ENCODE data around the gene HUWE1.

Gene HUWE1

GRCh38 chrX:53587795-53588420, 98.6 kb downstream of the HUWE1 start:
- Histone ChIP-seq H3K36me3 (ENCODE audit: insufficient read depth, low read length) (peaks cover 99% of the 10 kb centered on the region), H3K4me1 (ENCODE audit: insufficient read depth, low read length) (no peaks in the 10 kb centered on the region), H3K4me3 (ENCODE audit: low read depth in 1 of 2, low read length in 2 of 2) (no peak overlapping the region), H3K27ac (ENCODE audit: low read length) (no peak overlapping the region), H2AFZ (ENCODE audit: low read depth, low read length) (no peak overlapping the region), H4K20me1 (ENCODE audit: insufficient read depth, low read length) (no peaks in the 10 kb centered on the region), H3K4me2 (ENCODE audit: insufficient read depth, low read length) (no peak overlapping the region), H3K79me2 (ENCODE audit: insufficient read depth, low read length) (no peaks in the 10 kb centered on the region), H3K9ac (ENCODE audit: low read depth, low read length) (no peak overlapping the region), H3K9me3 (ENCODE audit: insufficient read depth, low read length, severe bottlenecking) (no peaks in the 10 kb centered on the region), H3K27me3 (ENCODE audit: insufficient read depth, low read length, poor library complexity) (no peaks in the 10 kb centered on the region)
- DNase-seq (no peak), ATAC-seq (ENCODE audit: insufficient read depth, low read depth) (no peak)
- TF ChIP-seq EZH2 (IDR thresholded peaks at IDR 0.05; ENCODE audit: borderline replicate concordance, low read depth, low read length, severe bottlenecking): no peak

- Histone ChIP-seq H3K9ac (ENCODE audit: low read depth, low read length) (no peak overlapping the region), H4K20me1 (ENCODE audit: insufficient read depth, low read length) (no peaks in the 10 kb centered on the region), H3K4me2 (ENCODE audit: insufficient read depth, low read length) (no peak overlapping the region), H2AFZ (ENCODE audit: low read depth, low read length) (no peak overlapping the region), H3K9me3 (ENCODE audit: insufficient read depth, low read length, severe bottlenecking) (no peaks in the 10 kb centered on the region), H3K4me3 (ENCODE audit: low read depth in 1 of 2, low read length in 2 of 2) (no peak overlapping the region), H3K4me1 (ENCODE audit: insufficient read depth, low read length) (no peaks in the 10 kb centered on the region), H3K27me3 (ENCODE audit: insufficient read depth, low read length, poor library complexity) (no peaks in the 10 kb centered on the region), H3K27ac (ENCODE audit: low read length) (no peak overlapping the region), H3K79me2 (ENCODE audit: insufficient read depth, low read length) (no peaks in the 10 kb centered on the region), H3K36me3 (ENCODE audit: insufficient read depth, low read length) (peaks cover 98% of the 10 kb centered on the region)
- ATAC-seq (ENCODE audit: insufficient read depth, low read depth) (no peak), DNase-seq (no peak)
- TF ChIP-seq EZH2 (IDR thresholded peaks at IDR 0.05; ENCODE audit: borderline replicate concordance, low read depth, low read length, severe bottlenecking): no peak
- TF ChIP-seq CTCF (IDR thresholded peaks at IDR 0.05; ENCODE audit: borderline replicate concordance, extremely low read depth, low read length, poor library complexity, severe bottlenecking): no peak
These were observed 101.6 kb downstream of the HUWE1 start for GRCh38 chrX:53584891-53585290.

GRCh38 chrX:53583571-53583970, 102.9 kb downstream of the HUWE1 start:
- Histone ChIP-seq H3K4me3 (ENCODE audit: low read depth in 1 of 2, low read length in 2 of 2) (no peak overlapping the region), H3K79me2 (ENCODE audit: insufficient read depth, low read length) (no peaks in the 10 kb centered on the region), H3K27me3 (ENCODE audit: insufficient read depth, low read length, poor library complexity) (no peaks in the 10 kb centered on the region), H3K36me3 (ENCODE audit: insufficient read depth, low read length) (peaks cover 86% of the 10 kb centered on the region), H3K4me2 (ENCODE audit: insufficient read depth, low read length) (no peak overlapping the region), H3K27ac (ENCODE audit: low read length) (no peak overlapping the region), H3K9me3 (ENCODE audit: insufficient read depth, low read length, severe bottlenecking) (no peaks in the 10 kb centered on the region), H3K4me1 (ENCODE audit: insufficient read depth, low read length) (no peaks in the 10 kb centered on the region), H2AFZ (ENCODE audit: low read depth, low read length) (no peak overlapping the region), H3K9ac (ENCODE audit: low read depth, low read length) (no peak overlapping the region), H4K20me1 (ENCODE audit: insufficient read depth, low read length) (no peaks in the 10 kb centered on the region)
- no peak for ATAC-seq (ENCODE audit: insufficient read depth, low read depth)
- no peak for DNase-seq
- no peak for TF ChIP-seq EZH2 (IDR thresholded peaks at IDR 0.05; ENCODE audit: borderline replicate concordance, low read depth, low read length, severe bottlenecking)
- no peak for TF ChIP-seq CTCF (IDR thresholded peaks at IDR 0.05; ENCODE audit: borderline replicate concordance, extremely low read depth, low read length, poor library complexity, severe bottlenecking)

GRCh38 chrX:53580742-53581504, 105.6 kb downstream of the HUWE1 start:
- H3K9me3 ChIP-seq (ENCODE audit: insufficient read depth, low read length, severe bottlenecking): no peaks in the 10 kb centered on the region
- H4K20me1 ChIP-seq (ENCODE audit: insufficient read depth, low read length): no peaks in the 10 kb centered on the region
- no peak overlapping the region for H3K4me2 ChIP-seq (ENCODE audit: insufficient read depth, low read length)
- DNase-seq (no peak), ATAC-seq (ENCODE audit: insufficient read depth, low read depth) (no peak)
- H3K4me1 ChIP-seq (ENCODE audit: insufficient read depth, low read length): no peaks in the 10 kb centered on the region
- TF ChIP-seq EZH2 (IDR thresholded peaks at IDR 0.05; ENCODE audit: borderline replicate concordance, low read depth, low read length, severe bottlenecking): no peak
- TF ChIP-seq CTCF (IDR thresholded peaks at IDR 0.05; ENCODE audit: borderline replicate concordance, extremely low read depth, low read length, poor library complexity, severe bottlenecking): no peak
- H3K27me3 ChIP-seq (ENCODE audit: insufficient read depth, low read length, poor library complexity): no peaks in the 10 kb centered on the region
- H3K27ac ChIP-seq (ENCODE audit: low read length): no peak overlapping the region
- no peak overlapping the region for H2AFZ ChIP-seq (ENCODE audit: low read depth, low read length)
- no peak overlapping the region for H3K4me3 ChIP-seq (ENCODE audit: low read depth in 1 of 2, low read length in 2 of 2)
- H3K36me3 ChIP-seq (ENCODE audit: insufficient read depth, low read length): peaks cover 72% of the 10 kb centered on the region
- H3K79me2 ChIP-seq (ENCODE audit: insufficient read depth, low read length): no peaks in the 10 kb centered on the region
- no peak overlapping the region for H3K9ac ChIP-seq (ENCODE audit: low read depth, low read length)
